ENCODE results near the gene ELOB. TPM values are rescaled to one million over a fixed set of nuclear protein-coding genes. Genes with fewer than 3 reads are reported as not detected.
A peak's percentile ranks its signal among the peaks of the same experiment; 100 is the strongest.

Gene ELOB
- total RNA-seq, 2 donors from 2014 or later = 218 to 224 TPM

DNA sequence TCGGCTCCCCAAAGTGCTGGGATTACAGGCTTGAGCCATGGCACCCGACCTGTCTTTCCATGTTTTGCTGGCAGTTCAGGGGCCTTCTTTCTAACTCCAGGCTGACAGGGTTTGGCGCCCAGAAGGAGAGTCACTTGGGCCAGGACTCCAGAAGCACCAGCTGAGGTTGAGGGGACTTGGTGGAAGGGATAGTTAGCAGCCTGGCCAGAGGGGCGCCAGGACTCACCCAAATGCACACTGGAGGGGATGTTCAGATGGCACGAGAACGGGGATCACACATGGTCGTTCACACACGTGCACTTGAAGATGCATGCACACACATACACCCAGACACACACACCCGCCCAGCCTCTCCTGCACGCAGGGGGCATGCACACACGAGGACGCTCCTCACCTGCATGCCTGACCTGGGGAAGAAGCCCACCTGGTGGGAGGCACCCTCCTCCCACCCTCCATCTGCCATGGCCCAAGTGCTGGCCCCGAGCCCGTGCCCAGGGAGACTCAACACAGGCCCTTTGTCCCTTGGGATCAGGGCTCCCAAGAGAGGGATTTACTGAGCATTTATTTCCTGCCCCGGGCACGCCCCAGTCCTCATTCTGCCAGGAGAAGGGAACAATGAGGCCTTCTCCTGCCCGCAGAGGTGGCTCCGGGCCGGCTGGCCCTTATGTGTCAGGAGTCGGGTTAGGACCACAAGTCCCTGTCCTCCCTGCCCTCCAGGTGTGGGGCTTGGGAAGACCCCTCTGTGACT is 37.6 kb upstream of the ELOB start:
- H3K36me3 Mint-ChIP-seq = no peaks in the 10 kb centered on the region
- DNase-seq (ENCODE audit: low spot score in 2 of 2) = peak in 1 of 2 donors; percentile 46
- no peaks in the 10 kb centered on the region for H3K9me3 Mint-ChIP-seq
- ATAC-seq = no peak
- H3K27ac Mint-ChIP-seq = no peak overlapping the region

DNA sequence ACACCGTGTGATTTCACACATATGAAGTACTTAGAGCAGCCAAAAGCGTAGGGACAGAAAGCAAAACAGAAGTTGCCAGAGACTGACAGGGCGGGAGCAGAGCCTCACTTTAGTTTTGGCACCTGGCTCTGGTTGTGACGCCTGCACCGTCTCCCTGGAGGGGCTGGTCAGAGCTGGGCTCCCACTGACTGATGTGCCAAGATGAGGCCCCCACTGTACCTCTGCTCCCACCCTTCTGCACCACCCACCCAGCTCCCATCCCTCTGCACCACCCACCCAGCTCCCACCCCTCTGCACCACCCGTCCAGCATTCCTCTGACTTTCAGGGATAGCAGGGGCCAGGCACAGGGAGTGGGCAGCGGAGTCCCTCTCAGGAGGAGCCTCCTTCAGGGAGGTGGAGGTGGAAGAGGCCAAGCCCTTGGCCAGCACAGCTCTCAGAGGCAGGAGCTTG is 36.7 kb upstream of the ELOB start:
- DNase-seq (ENCODE audit: low spot score in 2 of 2) = peak in 1 of 2 donors; percentile 13
- H3K9me3 Mint-ChIP-seq = no peaks in the 10 kb centered on the region
- no peaks in the 10 kb centered on the region for H3K36me3 Mint-ChIP-seq
- ATAC-seq = no peak
- no peak overlapping the region for H3K27ac Mint-ChIP-seq

DNA sequence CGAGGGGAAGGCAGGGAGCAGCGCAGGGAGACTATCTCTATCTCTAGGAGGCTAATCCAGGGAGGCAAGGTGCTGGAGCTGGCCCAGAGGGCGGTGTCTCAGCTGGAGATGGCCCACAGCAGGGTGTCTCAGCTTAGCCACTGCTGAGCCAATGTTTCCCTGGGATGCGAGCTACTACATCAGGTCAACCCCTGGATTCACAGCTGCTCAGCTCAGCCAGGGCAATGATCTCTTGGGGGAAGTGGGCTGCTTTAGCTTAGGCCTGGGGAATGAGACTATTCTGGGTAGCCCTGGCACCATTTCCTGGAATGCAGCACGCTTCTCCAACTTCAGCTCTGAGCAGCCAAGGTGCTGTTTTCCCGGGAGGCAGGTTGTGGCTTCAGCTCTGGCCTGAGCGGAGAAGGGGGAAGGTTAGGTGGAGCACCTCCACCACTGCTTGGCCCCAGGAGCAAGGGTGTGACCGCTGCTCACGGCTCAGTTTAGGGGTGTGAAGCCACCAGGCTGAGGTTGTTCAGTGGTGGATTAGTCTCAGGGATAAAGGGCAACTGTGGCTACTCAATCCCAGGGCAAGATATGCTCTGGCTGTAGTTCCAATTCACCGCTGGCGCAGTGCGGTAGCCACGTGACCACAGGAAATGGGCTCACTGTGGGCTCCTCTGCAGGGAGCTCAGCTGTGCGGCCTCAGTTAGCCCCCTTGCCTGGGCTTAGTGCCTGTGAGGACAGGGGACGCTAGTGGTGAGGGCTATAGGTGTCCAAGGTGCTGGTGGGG is 34.8 kb upstream of the ELOB start:
- H3K9me3 Mint-ChIP-seq = no peaks in the 10 kb centered on the region
- no peak for ATAC-seq
- no peaks in the 10 kb centered on the region for H3K36me3 Mint-ChIP-seq
- peak overlapping the region in 1 of 2 donors; percentile 22 for H3K27ac Mint-ChIP-seq
- peak in 1 of 2 donors; percentile 40 for DNase-seq (ENCODE audit: low spot score in 2 of 2)

DNA sequence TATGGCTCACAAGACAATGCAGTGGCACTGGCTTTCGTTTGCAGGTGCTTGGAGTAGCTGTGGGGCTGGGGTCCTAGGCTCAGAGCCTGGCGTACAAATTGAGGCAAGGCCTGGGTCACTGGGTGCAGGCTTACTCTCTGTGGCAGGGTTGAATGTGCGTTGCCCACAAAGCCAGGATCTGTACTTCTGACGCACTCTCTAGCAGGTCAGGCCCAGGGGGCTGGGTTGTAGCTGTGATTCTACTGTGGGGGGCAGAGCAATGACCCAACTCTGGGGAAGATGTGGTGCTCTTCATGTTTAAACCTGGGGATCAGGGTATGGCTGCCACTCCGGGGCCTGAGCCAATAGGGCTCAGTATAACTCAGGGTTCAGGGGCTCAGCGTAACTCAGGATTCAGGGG is 33.6 kb upstream of the ELOB start:
- H3K27ac Mint-ChIP-seq = no peak overlapping the region
- H3K9me3 Mint-ChIP-seq = no peaks in the 10 kb centered on the region
- DNase-seq (ENCODE audit: low spot score in 2 of 2) (peak in 1 of 2 donors; percentile 25), ATAC-seq (no peak)
- H3K36me3 Mint-ChIP-seq = no peaks in the 10 kb centered on the region

DNA sequence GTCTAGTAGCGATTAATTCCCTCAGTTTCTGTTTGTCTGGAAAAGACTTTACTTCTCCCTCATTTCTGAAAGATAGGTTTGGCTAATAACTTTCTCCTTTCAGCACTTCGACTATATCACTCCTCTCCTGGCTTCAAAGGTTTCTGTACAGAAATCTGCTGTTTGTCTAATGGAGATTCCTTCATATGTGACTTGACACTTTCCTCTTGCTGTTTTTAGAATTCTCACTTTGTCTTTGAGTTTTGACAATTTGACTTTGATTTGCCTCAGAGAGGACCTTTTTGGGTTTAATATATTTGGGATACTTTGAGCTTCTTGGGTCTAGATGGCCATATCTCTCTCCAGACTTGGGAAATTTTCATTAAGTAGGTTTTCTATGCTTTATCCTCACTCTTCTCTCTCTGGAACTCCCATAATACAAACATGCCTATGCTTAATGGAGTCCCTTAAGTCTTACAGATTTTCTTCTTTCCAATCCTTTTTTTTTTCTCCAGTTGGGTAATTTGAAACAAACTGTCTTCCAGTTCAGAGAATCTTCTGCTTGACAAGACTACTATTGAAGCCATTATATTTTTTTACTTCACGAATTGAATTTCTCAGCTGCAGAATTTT is 32.2 kb upstream of the ELOB start:
- Mint-ChIP-seq H3K27ac (no peak overlapping the region), H3K9me3 (peaks cover 4 to 8% of the 10 kb centered on the region in 2 donors), H3K36me3 (peaks cover 4 to 6% of the 10 kb centered on the region in 2 donors)
- DNase-seq (ENCODE audit: low spot score in 2 of 2) (no peak), ATAC-seq (no peak)

DNA sequence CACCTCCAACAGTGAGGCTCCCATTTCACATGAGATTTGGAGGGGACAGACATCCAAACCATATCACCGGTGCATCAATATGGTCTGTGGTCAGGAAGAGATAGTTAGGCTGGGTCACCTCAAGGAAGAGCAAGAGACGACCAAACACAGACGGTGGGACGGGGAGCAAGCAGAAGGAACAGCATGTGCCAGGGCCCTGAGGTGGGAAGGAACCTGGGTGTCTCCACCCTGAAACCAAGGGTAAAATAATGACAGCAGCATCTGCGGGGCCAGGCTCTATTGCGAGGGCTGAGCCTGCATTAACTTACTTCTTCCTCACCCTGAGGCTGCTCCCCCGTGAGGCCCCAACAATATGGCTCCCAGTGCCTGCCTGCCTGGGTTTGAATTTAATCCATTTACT is 31.1 kb upstream of the ELOB start:
- no peak for ATAC-seq
- peaks cover 10 to 13% of the 10 kb centered on the region in 2 donors for H3K36me3 Mint-ChIP-seq
- H3K27ac Mint-ChIP-seq = no peak overlapping the region
- H3K9me3 Mint-ChIP-seq = peaks cover 12 to 17% of the 10 kb centered on the region in 2 donors
- peak in 1 of 2 donors; percentile 33 for DNase-seq (ENCODE audit: low spot score in 2 of 2)

DNA sequence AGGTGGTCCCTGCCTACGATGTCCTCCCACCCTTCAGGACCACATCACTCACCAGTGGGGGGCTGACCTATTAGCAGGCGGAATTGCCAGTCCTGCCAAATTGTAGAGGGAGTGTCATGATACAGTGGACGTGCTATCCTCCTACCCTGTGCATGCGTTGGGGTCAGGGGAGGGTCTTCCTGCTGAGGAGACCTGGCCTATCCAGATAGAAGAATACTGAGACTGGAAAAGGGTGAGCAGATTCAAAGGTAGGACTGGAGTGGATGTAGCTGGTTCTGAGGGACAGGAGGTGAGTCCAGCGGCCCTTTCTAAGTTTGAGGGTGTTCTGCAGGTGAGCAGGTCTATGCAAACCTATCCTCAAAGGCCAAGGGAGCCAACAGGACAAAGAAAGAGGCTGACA is 29.2 kb upstream of the ELOB start:
- Mint-ChIP-seq H3K27ac (no peak overlapping the region), H3K36me3 (peaks cover 10 to 13% of the 10 kb centered on the region in 2 donors), H3K9me3 (peaks cover 15 to 20% of the 10 kb centered on the region in 2 donors)
- ATAC-seq (no peak), DNase-seq (ENCODE audit: low spot score in 2 of 2) (no peak)

DNA sequence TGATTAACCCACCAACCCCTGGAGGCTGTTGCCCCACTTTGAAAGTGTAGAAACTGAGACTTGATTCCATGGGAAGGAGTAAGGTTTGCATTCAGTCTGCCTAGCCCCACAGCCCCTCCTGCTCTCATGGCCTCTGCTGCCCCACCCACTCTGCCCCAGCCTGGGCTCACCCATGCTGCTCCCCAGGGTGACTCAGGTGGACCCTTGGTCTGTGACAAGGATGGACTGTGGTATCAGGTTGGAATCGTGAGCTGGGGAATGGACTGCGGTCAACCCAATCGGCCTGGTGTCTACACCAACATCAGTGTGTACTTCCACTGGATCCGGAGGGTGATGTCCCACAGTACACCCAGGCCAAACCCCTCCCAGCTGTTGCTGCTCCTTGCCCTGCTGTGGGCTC is 27.6 kb upstream of the ELOB start:
- DNase-seq (ENCODE audit: low spot score in 2 of 2) (peak in 1 of 2 donors; percentile 18), ATAC-seq (no peak)
- Mint-ChIP-seq H3K9me3 (peaks cover 15 to 20% of the 10 kb centered on the region in 2 donors), H3K27ac (peak overlapping the region in 1 of 2 donors; percentile 24), H3K36me3 (peaks cover 10 to 13% of the 10 kb centered on the region in 2 donors)

DNA sequence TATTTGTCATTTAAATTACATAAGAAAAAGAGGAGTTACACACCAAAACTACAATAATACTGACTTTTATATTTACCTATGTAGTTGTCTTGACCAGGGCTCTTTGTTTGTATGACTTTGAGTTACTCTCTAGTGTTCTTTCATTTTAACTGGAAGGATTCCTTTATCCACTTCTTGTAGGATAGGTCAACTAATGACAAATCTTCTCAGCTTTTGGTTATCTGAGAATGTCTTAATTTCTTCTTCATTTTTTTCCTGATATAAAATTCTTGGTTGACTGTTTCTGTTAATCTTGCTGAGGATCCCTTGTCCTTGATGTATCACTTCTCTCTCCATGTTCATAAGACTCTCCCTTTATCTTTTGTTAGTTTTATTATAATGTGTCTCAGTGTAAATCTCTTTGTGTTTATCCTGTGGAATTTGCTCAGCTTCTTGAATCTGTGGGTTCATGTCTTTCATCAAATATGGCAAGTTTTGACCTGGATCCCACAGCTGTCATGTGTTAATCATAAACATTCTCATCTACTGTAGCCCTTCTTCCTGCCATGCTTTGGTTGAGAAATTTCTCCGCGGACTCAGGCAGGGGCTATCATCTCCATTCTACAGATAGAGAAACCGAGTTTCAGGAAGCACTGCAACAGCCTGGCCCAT is 26.6 kb upstream of the ELOB start:
- Mint-ChIP-seq H3K27ac (no peak overlapping the region), H3K36me3 (peaks cover 10 to 13% of the 10 kb centered on the region in 2 donors), H3K9me3 (peaks cover 15 to 20% of the 10 kb centered on the region in 2 donors)
- ATAC-seq (no peak), DNase-seq (ENCODE audit: low spot score in 2 of 2) (no peak)

DNA sequence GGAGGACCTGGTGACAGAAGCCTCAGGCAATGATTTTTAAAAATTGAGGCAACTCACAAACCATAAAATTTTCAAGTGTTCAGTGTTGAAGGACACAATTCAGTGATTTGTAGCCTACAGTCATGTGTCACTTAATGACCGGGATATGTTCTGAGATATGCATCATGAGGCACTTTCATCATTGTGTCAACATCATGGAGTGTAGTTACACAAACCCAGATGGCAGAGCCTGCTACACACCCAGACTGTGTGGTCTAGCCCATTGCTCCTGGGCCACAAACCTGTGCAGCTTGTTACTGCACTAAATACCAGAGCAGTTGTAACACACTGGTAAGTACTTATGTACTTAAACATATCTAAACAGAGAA is 22.8 kb upstream of the ELOB start:
- DNase-seq (ENCODE audit: low spot score in 2 of 2) (peak in 1 of 2 donors; percentile 33), ATAC-seq (no peak)
- Mint-ChIP-seq H3K9me3 (peaks cover 15% of the 10 kb centered on the region in 2 donors), H3K36me3 (peaks cover 10 to 13% of the 10 kb centered on the region in 2 donors), H3K27ac (peak overlapping the region in 1 of 2 donors; percentile 42)

DNA sequence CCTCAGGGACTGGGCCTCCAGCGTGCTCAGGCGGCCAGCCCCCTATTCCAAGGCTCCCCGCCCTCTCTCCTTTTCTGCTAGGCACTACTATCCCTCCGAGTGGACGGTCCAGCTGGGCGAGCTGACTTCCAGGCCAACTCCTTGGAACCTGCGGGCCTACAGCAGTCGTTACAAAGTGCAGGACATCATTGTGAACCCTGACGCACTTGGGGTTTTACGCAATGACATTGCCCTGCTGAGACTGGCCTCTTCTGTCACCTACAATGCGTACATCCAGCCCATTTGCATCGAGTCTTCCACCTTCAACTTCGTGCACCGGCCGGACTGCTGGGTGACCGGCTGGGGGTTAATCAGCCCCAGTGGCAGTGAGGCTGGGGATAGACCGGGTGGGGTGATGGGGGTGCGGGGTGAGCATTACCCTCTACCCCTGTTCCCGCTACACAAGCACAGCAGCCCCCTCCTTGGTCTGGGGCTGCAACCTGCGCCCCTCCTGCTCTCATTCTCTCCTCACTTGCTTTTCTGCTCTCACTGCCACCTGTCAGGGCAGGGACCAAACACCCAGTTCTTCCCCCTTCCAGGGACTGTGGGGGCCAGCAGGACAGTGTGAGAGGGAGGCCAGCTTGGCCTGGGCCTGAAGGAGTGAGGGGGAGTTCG is 22.3 kb upstream of the ELOB start:
- ATAC-seq = no peak
- Mint-ChIP-seq H3K27ac (peak overlapping the region in 1 of 2 donors; percentile 42), H3K9me3 (peaks cover 12 to 13% of the 10 kb centered on the region in 2 donors), H3K36me3 (peaks cover 7 to 8% of the 10 kb centered on the region in 2 donors)
- DNase-seq (ENCODE audit: low spot score in 2 of 2) = peak in 1 of 2 donors; percentile 46

DNA sequence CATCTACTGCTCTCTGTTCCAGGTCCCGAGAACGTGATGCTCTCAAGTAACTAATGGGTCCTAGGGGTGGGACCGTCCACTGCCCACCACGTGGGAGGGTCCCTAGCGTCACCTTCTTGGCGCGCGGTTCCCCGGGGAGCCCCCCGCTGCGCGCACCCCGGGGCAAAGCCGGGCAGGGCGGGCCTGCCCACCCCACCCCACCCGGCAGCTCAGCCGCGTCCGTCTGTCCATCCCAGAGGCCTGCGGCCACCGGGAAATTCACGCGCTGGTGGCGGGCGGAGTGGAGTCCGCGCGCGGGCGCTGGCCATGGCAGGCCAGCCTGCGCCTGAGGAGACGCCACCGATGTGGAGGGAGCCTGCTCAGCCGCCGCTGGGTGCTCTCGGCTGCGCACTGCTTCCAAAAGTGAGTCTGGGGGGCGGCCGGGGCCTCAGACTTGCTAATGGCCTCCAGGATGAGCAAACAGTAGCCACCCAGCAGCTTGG is 21.7 kb upstream of the ELOB start:
- Mint-ChIP-seq H3K27ac (no peak overlapping the region), H3K9me3 (peaks cover 7 to 8% of the 10 kb centered on the region in 2 donors), H3K36me3 (peaks cover 2 to 3% of the 10 kb centered on the region in 2 donors)
- ATAC-seq (no peak), DNase-seq (ENCODE audit: low spot score in 2 of 2) (peak in 1 of 2 donors; percentile 47)

DNA sequence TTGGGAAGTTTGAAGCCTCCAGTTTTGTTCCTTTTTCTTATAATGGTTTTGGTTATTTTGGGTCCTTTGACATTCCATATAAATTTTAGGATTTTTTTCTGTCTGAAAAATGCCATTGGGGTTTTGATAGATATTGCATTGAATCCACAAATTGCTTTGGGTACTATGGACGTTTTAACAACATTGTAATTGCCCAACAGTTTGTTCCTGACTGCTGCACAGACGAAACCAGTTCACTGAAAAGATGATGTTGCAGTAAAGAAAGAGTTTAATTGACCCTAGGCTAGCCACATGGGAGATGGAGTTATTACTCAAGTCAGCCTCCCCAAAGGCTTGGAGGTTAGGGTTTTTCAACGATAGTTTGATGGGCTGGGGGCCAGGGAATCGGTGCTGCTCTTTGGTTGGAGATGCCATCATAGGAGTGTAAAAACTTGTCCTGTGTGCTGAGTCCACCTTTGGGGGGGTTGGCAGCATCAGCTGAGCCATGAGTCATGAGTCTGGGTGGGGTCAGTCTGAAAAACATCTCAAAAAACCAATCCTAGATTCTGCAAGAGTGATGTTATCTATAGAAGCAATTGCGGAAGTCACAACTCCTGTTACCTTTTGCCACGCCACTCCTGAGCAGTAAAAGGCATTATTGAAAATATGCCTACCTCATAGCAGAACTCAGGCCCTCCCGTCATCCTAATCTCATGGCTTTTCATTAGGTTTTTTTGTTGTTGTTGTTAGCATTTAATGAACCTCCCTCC is 18.5 kb upstream of the ELOB start:
- H3K27ac Mint-ChIP-seq = no peak overlapping the region
- H3K36me3 Mint-ChIP-seq = no peaks in the 10 kb centered on the region
- ATAC-seq (no peak), DNase-seq (ENCODE audit: low spot score in 2 of 2) (no peak)
- H3K9me3 Mint-ChIP-seq = no peaks in the 10 kb centered on the region

DNA sequence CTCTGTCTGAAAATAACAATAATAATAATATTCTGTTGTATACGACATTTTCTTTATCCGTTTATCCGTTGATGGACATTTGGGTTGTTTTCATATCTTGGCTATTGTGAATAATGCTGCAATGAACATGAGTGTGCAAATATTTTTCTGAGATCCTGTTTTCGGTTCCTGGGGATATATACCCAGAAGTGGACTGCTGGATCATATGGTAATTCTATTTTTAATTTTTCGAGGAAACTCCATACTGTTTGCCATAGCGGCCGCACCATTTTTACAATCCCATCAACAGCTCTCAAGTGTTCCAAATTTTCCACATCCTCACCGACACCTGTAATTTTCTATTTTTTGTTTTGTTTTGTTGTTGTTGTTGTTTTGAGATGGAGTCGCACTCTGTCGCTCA is 15.9 kb upstream of the ELOB start:
- H3K9me3 Mint-ChIP-seq = no peaks in the 10 kb centered on the region
- ATAC-seq (no peak), DNase-seq (ENCODE audit: low spot score in 2 of 2) (no peak)
- H3K36me3 Mint-ChIP-seq = no peaks in the 10 kb centered on the region
- no peak overlapping the region for H3K27ac Mint-ChIP-seq

DNA sequence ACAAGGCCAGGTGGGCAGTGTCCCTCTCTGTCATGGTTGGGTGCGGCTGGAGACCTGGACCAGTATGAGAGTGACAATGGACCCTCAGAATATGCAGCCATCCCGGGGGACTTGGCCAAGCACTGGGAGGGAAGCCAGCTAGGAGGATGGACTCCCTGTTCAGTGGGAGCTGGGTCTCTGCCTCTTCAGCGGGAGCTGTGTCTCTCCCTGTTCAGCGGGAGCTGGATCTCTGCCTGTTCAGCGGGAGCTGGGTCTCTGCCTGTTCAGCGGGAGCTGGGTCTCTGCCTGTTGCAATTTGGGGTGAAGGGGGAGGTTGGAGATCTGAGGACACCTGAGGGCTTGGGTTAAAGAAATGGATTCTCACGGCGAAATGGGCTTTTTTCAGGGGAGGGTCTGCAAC is 14.1 kb upstream of the ELOB start:
- ATAC-seq (no peak), DNase-seq (ENCODE audit: low spot score in 2 of 2) (no peak)
- Mint-ChIP-seq H3K36me3 (no peaks in the 10 kb centered on the region), H3K27ac (no peak overlapping the region), H3K9me3 (no peaks in the 10 kb centered on the region)

All from activated naive CD4-positive, alpha-beta T cell treated with anti-CD3 and anti-CD28 coated beads, Interleukin-2, amount 50 U/mL, for 72 hours (primary cell).